ENCODE results near the gene NVL. TPM values are rescaled to one million over a fixed set of nuclear protein-coding genes. Genes with fewer than 3 reads are reported as not detected.

The NVL gene
- total and polyA plus RNA-seq, 2 of the 8 experiments (the other 6 are each of a cell fraction or from before 2014, with no cell fraction given) = 22.7 to 45.8 TPM

- TF ChIP-seq CHD7 (IDR thresholded peaks at IDR 0.05; ENCODE audit: insufficient replicate concordance, low read length) = no peak
- no peak for TF ChIP-seq FOSL1 (IDR thresholded peaks at IDR 0.05; ENCODE audit: insufficient read depth, low read depth, low read length)
- TF ChIP-seq EZH2 (IDR thresholded peaks at IDR 0.05; ENCODE audit: low read depth, low read length, severe bottlenecking) = no peak
- TF ChIP-seq SRF (IDR thresholded peaks at IDR 0.05; ENCODE audit: low read depth, low read length) = peak; percentile 96
- TF ChIP-seq ZNF274 (IDR thresholded peaks at IDR 0.05; ENCODE audit: borderline replicate concordance, extremely low read depth, low read length) = no peak
- TF ChIP-seq HDAC6 (IDR thresholded peaks at IDR 0.05; ENCODE audit: low read depth, low read length) = no peak
- TF ChIP-seq SP2 (IDR thresholded peaks at IDR 0.05; ENCODE audit: low read length) = no peak
- TF ChIP-seq CTBP2 (IDR thresholded peaks at IDR 0.05; ENCODE audit: borderline replicate concordance, insufficient read depth, insufficient read length, low read length) = no peak
- no peak for TF ChIP-seq SIRT6 (IDR thresholded peaks at IDR 0.05; ENCODE audit: low read length)
- peak; percentile 26 to 62 for TF ChIP-seq POLR2A (IDR thresholded peaks at IDR 0.05; ENCODE audit: control extremely low read depth in 1 of 2, low read depth in 2 of 2, low read length in 2 of 2)
Measured at GRCh38 chr1:224213438-224214119, 116.4 kb downstream of the NVL start (continued).

Data from H1 (cell line).